ENCODE measurements around the gene COL4A5. TPM values are rescaled to one million over a fixed set of nuclear protein-coding genes. Genes with fewer than 3 reads are reported as not detected.

COL4A5 gene
- total and polyA plus RNA-seq, 2 of the 8 experiments (the other 6 are each of a cell fraction or from before 2014, with no cell fraction given): 24.9 to 30.2 TPM

GRCh38 chrX:108435261-108435660 is 4.4 kb upstream of the COL4A5 start:
- H2BK12ac ChIP-seq (ENCODE audit: low read depth, low read length): no peak overlapping the region
- H3K18ac ChIP-seq (ENCODE audit: extremely low read depth, low read length): no peak overlapping the region
- no peak overlapping the region for H3K4me2 ChIP-seq (ENCODE audit: insufficient read depth in 1 of 2, low read depth in 2 of 2, low read length in 2 of 2)
- ChIA-PET CTCF (ENCODE audit: partially characterized antibody) (interaction anchor here (1.1 kb wide), 1 partner anchor 35 kb away, joined by 3 read pairs; no protein-coding TSS in a partner anchor), POLR2A (ENCODE audit: partially characterized antibody) (no interaction called here)
- peaks cover 0 to 6% (median 1%) of the 10 kb centered on the region in 4 experiments; a peak in 2 of 7 replicates for H3K4me1 ChIP-seq (replicated peaks in 1 of 4; ENCODE audit: control insufficient read depth in 3 of 4, insufficient read depth in 4 of 4, low read length in 3 of 4)
- no peak overlapping the region for H2AFZ ChIP-seq (ENCODE audit: low read length)
- H3K9me3 ChIP-seq (ENCODE audit: insufficient read depth in 2 of 2, low read depth in 1 of 2, low read length in 1 of 2): no peaks in the 10 kb centered on the region
- H3K79me2 ChIP-seq (ENCODE audit: control insufficient read depth in 1 of 2, insufficient read depth in 2 of 2, low read length in 2 of 2): no peaks in the 10 kb centered on the region
- no peaks in the 10 kb centered on the region for H3K36me3 ChIP-seq (ENCODE audit: control insufficient read depth in 2 of 4, insufficient read depth in 4 of 4, low read length in 3 of 4)
- H3K79me1 ChIP-seq (ENCODE audit: low read depth, low read length): no peaks in the 10 kb centered on the region
- no peak overlapping the region for H3K4me3 ChIP-seq (ENCODE audit: extremely low read depth in 1 of 4, insufficient read depth in 2 of 4, low read depth in 3 of 4, low read length in 4 of 4)
- no peak for FAIRE-seq
- no peak overlapping the region for H3K56ac ChIP-seq (replicated peaks; ENCODE audit: insufficient read length, low read depth, low read length)
- no peak overlapping the region for H4K91ac ChIP-seq (replicated peaks; ENCODE audit: insufficient read length, low read length)
- H3K27ac ChIP-seq (ENCODE audit: low read depth, low read length): no peak overlapping the region
- H2BK5ac ChIP-seq (ENCODE audit: low read depth, low read length): no peak overlapping the region
- no peak overlapping the region for H4K8ac ChIP-seq (ENCODE audit: extremely low read depth, insufficient read depth, low read length)
- no peak overlapping the region for H3K4ac ChIP-seq (replicated peaks; ENCODE audit: insufficient read length, low read depth, low read length)
- no peak overlapping the region for H3K23ac ChIP-seq (ENCODE audit: insufficient read length)
- H3K23me2 ChIP-seq (ENCODE audit: low read depth, low read length): peaks cover 4% of the 10 kb centered on the region; the same call in 1 of the 2 replicates
- H4K20me1 ChIP-seq (replicated peaks in 1 of 2; ENCODE audit: control insufficient read depth in 1 of 2, insufficient read depth in 2 of 2, low read length in 2 of 2): no peaks in the 10 kb centered on the region
- no peak overlapping the region for H4K5ac ChIP-seq (ENCODE audit: insufficient read length, low read depth, low read length)
- H3K9ac ChIP-seq (replicated peaks in 1 of 4; ENCODE audit: extremely low read depth in 1 of 4, low read depth in 3 of 4, low read length in 3 of 4): no peak overlapping the region
- no peak overlapping the region for H2BK20ac ChIP-seq (ENCODE audit: low read length)
- no peak overlapping the region for H2AK5ac ChIP-seq (ENCODE audit: low read depth, low read length)
- WGBS, 2 experiments (ENCODE audit: extremely low coverage in 1 of 2, insufficient coverage in 1 of 2, insufficient read length in 1 of 2, insufficient replicate concordance in 2 of 2, low coverage in 1 of 2, low lambda C conversion rate in 2 of 2, missing lambda C conversion rate in 1 of 2): 91% methylated on average over 5 of the region's 5 CpGs; no CpG with 5 or more reads in 1 of the 2 experiments
- H2BK120ac ChIP-seq (replicated peaks; ENCODE audit: low read depth, low read length): no peak overlapping the region
- no peaks in the 10 kb centered on the region for H3K27me3 ChIP-seq (replicated peaks in 1 of 4; ENCODE audit: control insufficient read depth in 3 of 4, extremely low read depth in 1 of 4, insufficient read depth in 3 of 4, low read length in 3 of 4)
- H2BK15ac ChIP-seq (ENCODE audit: low read length): no peak overlapping the region
- H3K14ac ChIP-seq (ENCODE audit: insufficient read length): no peak overlapping the region
- no peak for DNase-seq (ENCODE audit: low read depth in 1 of 2, low spot score in 2 of 2)
- no peak for TF ChIP-seq GTF2F1 (IDR thresholded peaks at IDR 0.05; ENCODE audit: borderline replicate concordance, low read depth, low read length)
- TF ChIP-seq SP1 (IDR thresholded peaks at IDR 0.05; ENCODE audit: low read depth, low read length): no peak
- no peak for TF ChIP-seq ASH2L (IDR thresholded peaks at IDR 0.05; ENCODE audit: low read length)
- no peak for TF ChIP-seq FOSL1 (IDR thresholded peaks at IDR 0.05; ENCODE audit: insufficient read depth, low read depth, low read length)
- no peak for TF ChIP-seq EZH2 (IDR thresholded peaks at IDR 0.05; ENCODE audit: low read depth, low read length, severe bottlenecking)
- no peak for TF ChIP-seq KDM1A (IDR thresholded peaks at IDR 0.05; ENCODE audit: borderline replicate concordance, low read length)
- no peak for TF ChIP-seq KDM4A (IDR thresholded peaks at IDR 0.05; ENCODE audit: low read depth, low read length, severe bottlenecking)
- no peak for TF ChIP-seq CEBPB (IDR thresholded peaks at IDR 0.05; ENCODE audit: low read depth, low read length)
- no peak for TF ChIP-seq ZNF274 (IDR thresholded peaks at IDR 0.05; ENCODE audit: borderline replicate concordance, extremely low read depth, low read length)
- TF ChIP-seq RAD21 (IDR thresholded peaks at IDR 0.05 in 1 of 2, conservative IDR thresholded peaks at IDR 0.05 in 1 of 2; ENCODE audit: low read depth in 2 of 2, low read length in 2 of 2): no peak
- TF ChIP-seq HDAC6 (IDR thresholded peaks at IDR 0.05; ENCODE audit: low read depth, low read length): no peak
- no peak for TF ChIP-seq CBX8 (IDR thresholded peaks at IDR 0.05; ENCODE audit: borderline replicate concordance, low read depth, low read length)
- TF ChIP-seq MAX (IDR thresholded peaks at IDR 0.05): no peak
- TF ChIP-seq CREB1 (IDR thresholded peaks at IDR 0.05): no peak
- TF ChIP-seq SAP30 (IDR thresholded peaks at IDR 0.05; ENCODE audit: insufficient read depth, insufficient replicate concordance, low read length): no peak

Data from H1 (cell line).